NT2/D1 (cell line): ENCODE measurements around the gene MS4A3.

ENCODE experiments used
- SUZ12 ChIP-seq: IDR thresholded peaks from 2 replicates; pipeline ENCODE4 v1.6.1; 2011; ENCODE audit not compliant: insufficient read length, insufficient read depth; ENCODE audit errors: extremely low read depth
- YY1 ChIP-seq: IDR thresholded peaks from 2 replicates; pipeline ENCODE4 v1.6.1; 2011; ENCODE audit not compliant: insufficient read length, insufficient read depth
- ZNF274 ChIP-seq: IDR thresholded peaks from 2 replicates; pipeline ENCODE4 v1.6.1; 2011; ENCODE audit warnings: mild to moderate bottlenecking, low read depth, low read length

DNA sequence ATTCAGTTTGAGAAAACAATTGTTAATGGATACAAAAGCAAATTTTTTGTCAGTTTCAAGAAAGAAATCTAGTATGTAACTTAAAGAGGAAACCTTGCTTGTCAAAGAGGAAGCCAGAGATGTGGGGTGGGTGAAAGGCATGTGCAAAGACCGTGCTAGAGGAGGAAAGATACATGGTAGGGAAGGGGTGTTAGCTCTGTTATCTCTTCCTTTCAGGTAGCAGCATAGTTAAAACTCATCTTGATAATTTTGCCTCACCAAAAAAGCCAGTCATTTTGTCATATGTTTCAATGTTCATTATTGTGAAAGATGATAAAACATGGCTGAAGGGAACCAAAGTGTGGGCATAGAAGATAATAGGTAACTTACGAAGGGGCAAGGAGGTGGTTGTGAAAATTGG, 29.4 kb downstream of the MS4A3 start:
- TF ChIP-seq YY1 (no peak), ZNF274 (no peak), SUZ12 (no peak)
